Lung (tissue), 12 donors: Measurements from ENCODE around the gene NPC1. TPM values are rescaled to one million over a fixed set of nuclear protein-coding genes. Genes with fewer than 3 reads are reported as not detected.

Experiments used
- ATAC-seq: fragments of 200-7000 bp; cut with Tn5 transposase; one replicate; pipeline ENCODE4 v1.9.1; 2020; ENCODE audit warnings: moderate number of reproducible peaks; ENCODE audit not compliant: insufficient read depth, low FRiP score
- DNase-seq, 3 donors: peaks; one replicate each; pipeline ENCODE4 v3.0.0-alpha.2; 2013 to 2017
- H3K27ac ChIP-seq, 2 donors: one replicate each; pipeline ENCODE4 v1.5.1; 2013; ENCODE audit warnings: mild to moderate bottlenecking in 2 of 2, moderate library complexity in 2 of 2, control low read depth in 1 of 2, inconsistent platforms in 1 of 2, low read depth in 1 of 2, low read length in 1 of 2
- H3K27me3 ChIP-seq, 3 donors: one replicate each; pipeline ENCODE4 v1.5.1; 2013; ENCODE audit warnings: low read length in 2 of 3; ENCODE audit not compliant: control insufficient read depth in 3 of 3, insufficient read depth in 3 of 3
- H3K36me3 ChIP-seq, 4 donors: one replicate each; pipeline ENCODE4 v1.5.1; 2013; ENCODE audit warnings: low read length in 4 of 4, mild to moderate bottlenecking in 1 of 4, moderate library complexity in 1 of 4; ENCODE audit not compliant: control insufficient read depth in 4 of 4, insufficient read depth in 4 of 4
- H3K4me1 ChIP-seq, 5 donors: one replicate each; pipeline ENCODE4 v1.5.1; 2013; ENCODE audit warnings: low read length in 5 of 5, mild to moderate bottlenecking in 2 of 5, moderate library complexity in 1 of 5; ENCODE audit not compliant: control insufficient read depth in 5 of 5, insufficient read depth in 5 of 5
- H3K4me3 ChIP-seq: one replicate; pipeline ENCODE4 v1.5.1; 2013; ENCODE audit warnings: mild to moderate bottlenecking, control low read depth, moderate library complexity
- H3K9ac ChIP-seq, 2 donors: one replicate each; pipeline ENCODE4 v1.5.1; 2013; ENCODE audit warnings: low read length in 2 of 2, control low read depth in 1 of 2; ENCODE audit not compliant: insufficient read depth in 1 of 2
- H3K9me3 ChIP-seq, 4 donors: one replicate each; pipeline ENCODE4 v1.5.1; 2013; ENCODE audit warnings: low read length in 3 of 4, mild to moderate bottlenecking in 1 of 4, moderate library complexity in 1 of 4; ENCODE audit not compliant: control insufficient read depth in 4 of 4, insufficient read depth in 3 of 4
- WGBS, 2 donors: extraction: QIAGEN DNeasy Blood & Tissue Kit; methylation state at CpG; one replicate each; pipeline ENCODE4 v1.1.7; 2013; 5-methylcytosine and 5-hydroxymethylcytosine counted together
- polyA plus RNA-seq, 2 donors: library from polyadenylated mRNA; stranded (reverse); fragments of 200-250 nt; gene quantifications; one replicate each; pipeline ENCODE4 v1.2.1, GENCODE V29; 2013
- total RNA-seq, 2 donors: library from RNA; depleted of rRNA in 1 of 2; stranded (reverse); fragments of >200 nt in 1 of 2; gene quantifications; one replicate each; pipeline ENCODE4 v1.2.1, GENCODE V29; 2014 to 2021
- TF ChIP-seq, protein P1 (sequence below): IDR thresholded peaks from 2 replicates; pipeline ENCODE4 v1.5.1; 2012; ENCODE audit warnings: mild to moderate bottlenecking; ENCODE audit errors: control extremely low read depth, extremely low read depth
- donor health status: control.
- donor health status: control.
- donor health status: Bipolar disorder and iron deficiency.
- donor health status: healthy.
- donor health status: DM: yes; HTN: yes; CAD: no.

Gene NPC1
- total and polyA plus RNA-seq, 4 donors: 47.7 to 143 (median 73.0) TPM

DNA sequence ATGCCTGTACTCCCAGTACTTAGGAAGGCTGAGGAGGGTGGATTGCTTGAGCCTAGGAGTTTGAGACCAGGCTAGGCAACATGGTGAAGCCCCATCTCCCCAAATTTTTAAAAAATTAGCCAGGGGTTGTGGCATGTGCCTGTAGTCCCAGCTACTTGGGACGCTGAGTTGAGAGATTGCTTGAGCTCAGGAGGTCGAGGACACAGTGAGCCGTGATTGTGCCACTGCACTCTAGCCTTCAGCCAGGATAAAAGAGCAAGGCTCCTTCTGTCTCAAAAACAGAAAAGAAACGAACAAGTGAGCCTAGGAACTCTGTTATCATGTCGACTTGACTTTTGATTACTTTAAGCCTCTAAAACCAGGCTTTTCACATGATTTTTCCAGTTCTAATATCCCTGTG lies 13.7 kb downstream of the NPC1 start:
- no peak for DNase-seq

GRCh38 chr18:23572012-23572411 lies 14.3 kb downstream of the NPC1 start:
- no peak for DNase-seq
- Histone ChIP-seq H3K9me3 (no peaks in the 10 kb centered on the region), H3K27me3 (no peaks in the 10 kb centered on the region), H3K9ac (no peak overlapping the region), H3K4me1 (peaks cover 4 to 35% (median 15%) of the 10 kb centered on the region in 5 donors), H3K36me3 (peaks cover 0 to 32% (median 11%) of the 10 kb centered on the region in 4 donors), H3K27ac (no peak overlapping the region), H3K4me3 (no peak overlapping the region)
- ATAC-seq: no peak
- TF ChIP-seq, protein P1, sequence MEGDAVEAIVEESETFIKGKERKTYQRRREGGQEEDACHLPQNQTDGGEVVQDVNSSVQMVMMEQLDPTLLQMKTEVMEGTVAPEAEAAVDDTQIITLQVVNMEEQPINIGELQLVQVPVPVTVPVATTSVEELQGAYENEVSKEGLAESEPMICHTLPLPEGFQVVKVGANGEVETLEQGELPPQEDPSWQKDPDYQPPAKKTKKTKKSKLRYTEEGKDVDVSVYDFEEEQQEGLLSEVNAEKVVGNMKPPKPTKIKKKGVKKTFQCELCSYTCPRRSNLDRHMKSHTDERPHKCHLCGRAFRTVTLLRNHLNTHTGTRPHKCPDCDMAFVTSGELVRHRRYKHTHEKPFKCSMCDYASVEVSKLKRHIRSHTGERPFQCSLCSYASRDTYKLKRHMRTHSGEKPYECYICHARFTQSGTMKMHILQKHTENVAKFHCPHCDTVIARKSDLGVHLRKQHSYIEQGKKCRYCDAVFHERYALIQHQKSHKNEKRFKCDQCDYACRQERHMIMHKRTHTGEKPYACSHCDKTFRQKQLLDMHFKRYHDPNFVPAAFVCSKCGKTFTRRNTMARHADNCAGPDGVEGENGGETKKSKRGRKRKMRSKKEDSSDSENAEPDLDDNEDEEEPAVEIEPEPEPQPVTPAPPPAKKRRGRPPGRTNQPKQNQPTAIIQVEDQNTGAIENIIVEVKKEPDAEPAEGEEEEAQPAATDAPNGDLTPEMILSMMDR: no peak
- WGBS, 2 donors: 79 to 84% methylated on average over 2 of the region's 2 CpGs

More for the DNA sequence above, 13.7 kb downstream of the NPC1 start:
- ATAC-seq: no peak
- H3K36me3 ChIP-seq: peaks cover 0 to 30% (median 11%) of the 10 kb centered on the region in 4 donors
- TF ChIP-seq, protein P1: no peak
- 81 to 93% methylated on average over 5 of the region's 5 CpGs for WGBS, 2 donors
- H3K9ac ChIP-seq: no peak overlapping the region
- no peak overlapping the region for H3K27ac ChIP-seq
- no peaks in the 10 kb centered on the region for H3K27me3 ChIP-seq
- no peak overlapping the region for H3K4me3 ChIP-seq
- no peaks in the 10 kb centered on the region for H3K9me3 ChIP-seq
- H3K4me1 ChIP-seq: peaks cover 4 to 30% (median 14%) of the 10 kb centered on the region in 5 donors

- Histone ChIP-seq H3K9me3 (no peaks in the 10 kb centered on the region), H3K27ac (no peak overlapping the region), H3K4me1 (peaks cover 4 to 36% (median 15%) of the 10 kb centered on the region in 5 donors), H3K9ac (no peak overlapping the region), H3K27me3 (no peaks in the 10 kb centered on the region), H3K4me3 (no peak overlapping the region), H3K36me3 (peaks cover 0 to 41% (median 11%) of the 10 kb centered on the region in 4 donors)
- DNase-seq (no peak), ATAC-seq (no peak)
- TF ChIP-seq, protein P1: no peak
- WGBS, 2 donors: 65 to 98% methylated on average over 3 of the region's 3 CpGs
These were observed 15.3 kb downstream of the NPC1 start for GRCh38 chr18:23570912-23571504.
